K562 (cell line): ENCODE results near the gene ARHGAP26. TPM values are rescaled to one million over a fixed set of nuclear protein-coding genes. Genes with fewer than 3 reads are reported as not detected.

Experiments
- ATAC-seq: fragments of 200-7000 bp; cut with Tn5 transposase; 3 replicates; pipeline ENCODE4 v1.9.1; 2020; ENCODE audit warnings: moderate library complexity
- BruUV-seq: library from RNA; stranded (reverse); fragments of 400-500 nt; replicated peaks from 2 replicates; lab custom pipeline; 2021; lab: Mats Ljungman, UMichigan
- CTCF ChIA-PET: fragments of 300-600 bp; formaldehyde crosslinking; extraction: SDS; loops from one replicate; lab custom pipeline; 2021; ENCODE audit warnings: low intra/inter-chr PET ratio; lab: Yijun Ruan, JAX
- POLR2A ChIA-PET: fragments of 300-600, 350-650 bp; sonication (Branson Sonifier 250); formaldehyde crosslinking; extraction: SDS; loops from one replicate; lab custom pipeline; 2021; ENCODE audit warnings: antibody characterized with exemption, inconsistent platforms; lab: Yijun Ruan, JAX
- DNase-seq, 4 experiments: peaks; one replicate each; pipeline versions ENCODE4 v3.0.0 to v3.0.0-alpha.2; 2011 to 2018; ENCODE audit warnings: low spot score in 3 of 4, mixed read lengths in 3 of 4; ENCODE audit errors: extremely low read depth in 1 of 4
- FAIRE-seq: peaks from 2 replicates; lab custom pipeline; 2011; peaks lifted over from hg19 to GRCh38; lab: Jason Lieb, UNC
- H2AFZ ChIP-seq: 2 replicates; pipeline ENCODE4 v1.6.0; 2011; ENCODE audit warnings: low read depth, low read length, control low read depth, inconsistent platforms
- H3K27ac ChIP-seq: fragments of 200-600 bp; 3 replicates; pipeline ENCODE4 v1.8.0; 2011; ENCODE audit warnings: low read depth, mild to moderate bottlenecking, control low read depth, inconsistent platforms, low read length, moderate library complexity, mixed read lengths; ENCODE audit errors: extremely low read depth
- H3K27me3 ChIP-seq, 2 experiments: fragments of 300-600 bp in 1 of 2; 2 replicates in 1 of 2; 3 replicates in 1 of 2; pipeline versions ENCODE4 v1.6.0 to v1.8.0; 2011; ENCODE audit warnings: inconsistent platforms in 2 of 2, low read length in 2 of 2, mild to moderate bottlenecking in 1 of 2, mixed read lengths in 1 of 2, moderate library complexity in 1 of 2; ENCODE audit not compliant: control insufficient read depth in 2 of 2, insufficient read depth in 2 of 2
- H3K36me3 ChIP-seq: fragments of 300-600 bp; 3 replicates; pipeline ENCODE4 v1.8.0; 2011; ENCODE audit warnings: mild to moderate bottlenecking, low read length, inconsistent platforms; ENCODE audit not compliant: control insufficient read depth, insufficient read depth
- H3K4me1 ChIP-seq, 2 experiments: fragments of 200-600 bp in 1 of 2; replicated peaks in 1 of 2; 2 replicates in 1 of 2; 3 replicates in 1 of 2; pipeline versions ENCODE4 v1.5.1 to v1.8.0; 2011; ENCODE audit warnings: inconsistent platforms in 2 of 2, low read length in 2 of 2, mild to moderate bottlenecking in 1 of 2, mixed read lengths in 1 of 2, moderate library complexity in 1 of 2; ENCODE audit not compliant: control insufficient read depth in 2 of 2, insufficient read depth in 2 of 2
- H3K4me2 ChIP-seq: 2 replicates; pipeline ENCODE4 v1.6.1; 2011; ENCODE audit warnings: low read length, control low read depth, inconsistent platforms, mixed read lengths; ENCODE audit not compliant: insufficient read depth
- H3K4me3 ChIP-seq: fragments of 200-600 bp; sonication (generic), shearing (Covaris generic); 2 replicates; pipeline ENCODE4 v1.5.1; 2016; ENCODE audit warnings: control low read depth, inconsistent platforms
- H3K79me2 ChIP-seq: fragments of 200-600 bp; 3 replicates; pipeline ENCODE4 v1.8.0; 2011; ENCODE audit warnings: low read length, inconsistent platforms; ENCODE audit not compliant: control insufficient read depth, insufficient read depth
- H3K9ac ChIP-seq, 2 experiments: 2 replicates each; pipeline versions ENCODE4 v1.6.0 to v1.6.1; 2011; ENCODE audit warnings: low read depth in 2 of 2, low read length in 2 of 2, control low read depth in 1 of 2, inconsistent platforms in 1 of 2, mild to moderate bottlenecking in 1 of 2, mixed read lengths in 1 of 2; ENCODE audit not compliant: insufficient read depth in 1 of 2
- H3K9me1 ChIP-seq: one replicate; pipeline ENCODE4 v1.6.0; 2011; ENCODE audit warnings: inconsistent platforms, mild to moderate bottlenecking, low read length, moderate library complexity; ENCODE audit not compliant: control insufficient read depth, insufficient read depth
- H3K9me3 ChIP-seq: replicated peaks from 2 replicates; pipeline ENCODE4 v1.5.1; 2011; ENCODE audit warnings: low read depth, low read length, inconsistent platforms; ENCODE audit not compliant: control insufficient read depth, insufficient read depth
- H4K20me1 ChIP-seq: replicated peaks from 2 replicates; pipeline ENCODE4 v1.6.1; 2011; ENCODE audit warnings: low read length, inconsistent platforms, mixed read lengths; ENCODE audit not compliant: control insufficient read depth, insufficient read depth
- CHD7 ChIP-seq: fragments of 200-600 bp; sonication (generic); IDR thresholded peaks from one replicate; pipeline ENCODE4 v1.6.1; 2012; ENCODE audit warnings: mild to moderate bottlenecking, low read depth, low read length, inconsistent platforms
- DACH1 ChIP-seq: fragments of 450-650 bp; IDR thresholded peaks from 2 replicates; pipeline ENCODE4 v1.6.1; 2018; ENCODE audit not compliant: partially characterized antibody
- GTF2A2 ChIP-seq: IDR thresholded peaks from 2 replicates; pipeline ENCODE4 v1.6.1; 2016; ENCODE audit warnings: mild to moderate bottlenecking, missing genetic modification characterization, missing compliant biosample characterization
- GTF2E2 ChIP-seq: fragments of 200-800 bp; sonication (Bioruptor generic); IDR thresholded peaks from 2 replicates; pipeline ENCODE4 v1.6.1; 2016; ENCODE audit warnings: missing genetic modification characterization, missing compliant biosample characterization
- ZFP30 ChIP-seq: fragments of 250-450 bp; sonication (Bioruptor Pico); IDR thresholded peaks from 2 replicates; pipeline ENCODE4 v1.8.0; 2022; ENCODE audit warnings: moderate library complexity, mild to moderate bottlenecking, inconsistent platforms, borderline replicate concordance
- ZNF197 ChIP-seq: fragments of 200-800 bp; sonication (Bioruptor generic); IDR thresholded peaks from 2 replicates; pipeline ENCODE4 v1.6.1; 2016; ENCODE audit warnings: low read depth, missing genetic modification characterization, missing compliant biosample characterization
- ZNF699 ChIP-seq: fragments of 250-450 bp; sonication (Bioruptor Pico); IDR thresholded peaks from 2 replicates; pipeline ENCODE4 v1.8.0; 2021; ENCODE audit warnings: mild to moderate bottlenecking, moderate library complexity; ENCODE audit not compliant: insufficient replicate concordance
- whole genome bisulfite sequencing: fragments of 100-300 bp; shearing (Covaris generic); methylation state at CpG from one replicate; pipeline ENCODE4 v1.1.6; 2016; ENCODE audit warnings: low coverage, mixed read lengths; ENCODE audit not compliant: insufficient coverage; ENCODE audit errors: missing lambda C conversion rate; 5-methylcytosine and 5-hydroxymethylcytosine counted together
- in situ Hi-C: fragments of 300-500 bp; cut with MboI; formaldehyde crosslinking; loops from 4 replicates; pipeline ENCODE4 v1.15.0; 2018; ENCODE audit warnings: inconsistent platforms, mixed read lengths
- intact Hi-C: fragments of 100-400 bp; cut with micrococcal nuclease; formaldehyde crosslinking; loops from 2 replicates; pipeline ENCODE4 v1.14.2; 2022
- polyA plus RNA-seq, 8 experiments: library from polyadenylated mRNA; depleted of rRNA in 4 of 8; stranded (reverse) in 5 of 8; unstranded in 3 of 8; fragments of >200 nt; fragmentation: Nextera tagmentation in 2 of 8; fragmentation: Illumina TruSeq in 1 of 8; extraction: Ambion mirVana in 2 of 8; extraction: Trizol in 1 of 8; gene quantifications; 2 replicates each; pipeline versions ENCODE4 v1.2.1 to v1.2.3, GENCODE V29; 2011 to 2014; ENCODE audit warnings: inconsistent platforms in 1 of 8, missing spikeins in 1 of 8
- total RNA-seq, 7 experiments: library from RNA; depleted of rRNA in 6 of 7; stranded (reverse); fragments of >200 nt in 6 of 7; fragmentation: Illumina TruSeq in 2 of 7; extraction: Trizol in 2 of 7; gene quantifications; 2 replicates each; pipeline versions ENCODE4 v1.2.1 to v1.2.3, GENCODE V29; 2011 to 2021; ENCODE audit warnings: low replicate concordance in 1 of 7
- TF ChIP-seq, protein P1 (sequence below): sonication (generic); formaldehyde crosslinking; IDR thresholded peaks from 2 replicates; pipeline ENCODE4 v1.8.1; 2023; ENCODE audit warnings: mild to moderate bottlenecking, missing genetic modification reagents

ARHGAP26 gene
- total and polyA plus RNA-seq, 9 of the 15 experiments (the other 6 are each of a cell fraction or from before 2014, with no cell fraction given): 0.13 to 1.1 (median 0.55) TPM

- Histone ChIP-seq H3K27ac (no peak overlapping the region), H3K9ac (no peak overlapping the region), H3K27me3 (peaks cover 0 to 28% of the 10 kb centered on the region in 2 experiments; a peak in 4 of 5 replicates), H3K4me3 (no peak overlapping the region), H2AFZ (no peak overlapping the region), H3K79me2 (no peaks in the 10 kb centered on the region), H3K4me1 (no peaks in the 10 kb centered on the region), H3K9me3 (no peaks in the 10 kb centered on the region; the same call in 1 of the 2 replicates), H3K36me3 (no peaks in the 10 kb centered on the region), H4K20me1 (no peaks in the 10 kb centered on the region), H3K4me2 (no peak overlapping the region), H3K9me1 (no peaks in the 10 kb centered on the region)
- in situ Hi-C loops: no loop called here
- no peak for FAIRE-seq
- POLR2A ChIA-PET: no interaction called here
- 3% methylated on average over 4 of the region's 4 CpGs for WGBS
- ATAC-seq: no peak
- no peak for DNase-seq
- CTCF ChIA-PET: no interaction called here
- BruUV-seq: no TSS peak
- intact Hi-C loops: no loop called here
- TF ChIP-seq GTF2A2: no peak
- TF ChIP-seq DACH1: no peak
- no peak for TF ChIP-seq ZFP30 (CRISPR knock-in tag)
- TF ChIP-seq CHD7: no peak
- TF ChIP-seq GTF2E2: no peak
- TF ChIP-seq ZNF699: no peak
- no peak for TF ChIP-seq ZNF197 (CRISPR knock-in tag)
- TF ChIP-seq, protein P1, sequence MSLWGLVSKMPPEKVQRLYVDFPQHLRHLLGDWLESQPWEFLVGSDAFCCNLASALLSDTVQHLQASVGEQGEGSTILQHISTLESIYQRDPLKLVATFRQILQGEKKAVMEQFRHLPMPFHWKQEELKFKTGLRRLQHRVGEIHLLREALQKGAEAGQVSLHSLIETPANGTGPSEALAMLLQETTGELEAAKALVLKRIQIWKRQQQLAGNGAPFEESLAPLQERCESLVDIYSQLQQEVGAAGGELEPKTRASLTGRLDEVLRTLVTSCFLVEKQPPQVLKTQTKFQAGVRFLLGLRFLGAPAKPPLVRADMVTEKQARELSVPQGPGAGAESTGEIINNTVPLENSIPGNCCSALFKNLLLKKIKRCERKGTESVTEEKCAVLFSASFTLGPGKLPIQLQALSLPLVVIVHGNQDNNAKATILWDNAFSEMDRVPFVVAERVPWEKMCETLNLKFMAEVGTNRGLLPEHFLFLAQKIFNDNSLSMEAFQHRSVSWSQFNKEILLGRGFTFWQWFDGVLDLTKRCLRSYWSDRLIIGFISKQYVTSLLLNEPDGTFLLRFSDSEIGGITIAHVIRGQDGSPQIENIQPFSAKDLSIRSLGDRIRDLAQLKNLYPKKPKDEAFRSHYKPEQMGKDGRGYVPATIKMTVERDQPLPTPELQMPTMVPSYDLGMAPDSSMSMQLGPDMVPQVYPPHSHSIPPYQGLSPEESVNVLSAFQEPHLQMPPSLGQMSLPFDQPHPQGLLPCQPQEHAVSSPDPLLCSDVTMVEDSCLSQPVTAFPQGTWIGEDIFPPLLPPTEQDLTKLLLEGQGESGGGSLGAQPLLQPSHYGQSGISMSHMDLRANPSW (CRISPR knock-in tag): no peak
Observed at GRCh38 chr5:142779163-142779840, 9.1 kb downstream of the ARHGAP26 start.
